HEK293 (cell line): ENCODE measurements around the gene ACACB.
A peak's percentile ranks its signal among the peaks of the same experiment; 100 is the strongest.

Source experiments
- CTCF ChIA-PET: fragments of 350-600 bp; formaldehyde crosslinking; extraction: SDS; loops from one replicate; lab custom pipeline; 2021; ENCODE audit warnings: antibody characterized with exemption; lab: Yijun Ruan, JAX
- POLR2A ChIA-PET: fragments of 300-600 bp; formaldehyde crosslinking; extraction: SDS; loops from one replicate; lab custom pipeline; 2020; ENCODE audit warnings: antibody characterized with exemption, inconsistent platforms; lab: Yijun Ruan, JAX
- H3K27ac ChIP-seq: fragments of 200-500 bp; sonication (Bioruptor generic); 2 replicates; pipeline ENCODE4 v1.5.1; 2014; ENCODE audit warnings: low read depth, low read length, control low read depth, inconsistent platforms; ENCODE audit errors: extremely low read depth
- H3K36me3 ChIP-seq, 2 experiments: fragments of 200-500 bp in 1 of 2; sonication (Bioruptor generic) in 1 of 2; 1 replicate in 1 of 2; 2 replicates in 1 of 2; pipeline ENCODE4 v1.5.1; 2014 to 2017; ENCODE audit warnings: inconsistent platforms in 2 of 2, low read length in 2 of 2; ENCODE audit not compliant: control insufficient read depth in 2 of 2, insufficient read depth in 1 of 2
- H3K4me1 ChIP-seq: fragments of 200-500 bp; sonication (Bioruptor generic); 2 replicates; pipeline ENCODE4 v1.5.1; 2014; ENCODE audit warnings: mild to moderate bottlenecking, low read length, inconsistent platforms; ENCODE audit not compliant: control insufficient read depth, insufficient read depth
- H3K4me3 ChIP-seq: 2 replicates; pipeline ENCODE4 v1.5.1; 2011; ENCODE audit warnings: low read depth, mild to moderate bottlenecking, control low read depth, low read length, moderate library complexity
- H3K9me3 ChIP-seq: fragments of 200-500 bp; sonication (Bioruptor generic); 2 replicates; pipeline ENCODE4 v1.5.1; 2014; ENCODE audit warnings: low read depth, low read length, inconsistent platforms; ENCODE audit not compliant: control insufficient read depth, insufficient read depth
- OSR2 ChIP-seq: fragments of 450-650 bp; formaldehyde crosslinking; IDR thresholded peaks from 2 replicates; pipeline ENCODE4 v1.5.1; 2016; ENCODE audit warnings: missing biosample characterization, missing genetic modification characterization
- SCRT1 ChIP-seq: fragments of 450-650 bp; formaldehyde crosslinking; IDR thresholded peaks from 2 replicates; pipeline ENCODE4 v1.5.1; 2016; ENCODE audit warnings: missing biosample characterization, missing genetic modification characterization, borderline replicate concordance
- SCRT2 ChIP-seq: fragments of 450-650 bp; formaldehyde crosslinking; IDR thresholded peaks from 2 replicates; pipeline ENCODE4 v1.5.1; 2016; ENCODE audit warnings: missing biosample characterization, missing genetic modification characterization
- YY2 ChIP-seq: fragments of 450-650 bp; formaldehyde crosslinking; IDR thresholded peaks from 2 replicates; pipeline ENCODE4 v1.5.1; 2016; ENCODE audit warnings: missing biosample characterization, missing genetic modification characterization
- ZBTB7A ChIP-seq: fragments of 450-650 bp; formaldehyde crosslinking; IDR thresholded peaks from 2 replicates; pipeline ENCODE4 v1.5.1; 2016; ENCODE audit warnings: low read depth, missing biosample characterization, missing genetic modification characterization
- ZBTB8A ChIP-seq: fragments of 450-650 bp; formaldehyde crosslinking; IDR thresholded peaks from 2 replicates; pipeline ENCODE4 v1.5.1; 2016; ENCODE audit warnings: missing biosample characterization, missing genetic modification characterization
- ZNF157 ChIP-seq: fragments of 450-650 bp; formaldehyde crosslinking; IDR thresholded peaks from 2 replicates; pipeline ENCODE4 v1.5.1; 2016; ENCODE audit warnings: missing biosample characterization, missing genetic modification characterization
- ZNF223 ChIP-seq: fragments of 450-650 bp; formaldehyde crosslinking; IDR thresholded peaks from 2 replicates; pipeline ENCODE4 v1.5.1; 2016; ENCODE audit warnings: missing biosample characterization, missing genetic modification characterization
- ZNF391 ChIP-seq: fragments of 450-650 bp; formaldehyde crosslinking; IDR thresholded peaks from 2 replicates; pipeline ENCODE4 v1.5.1; 2016; ENCODE audit warnings: low read depth, missing biosample characterization, missing genetic modification characterization, borderline replicate concordance
- ZNF473 ChIP-seq: fragments of 450-650 bp; formaldehyde crosslinking; IDR thresholded peaks from 2 replicates; pipeline ENCODE4 v1.5.1; 2017; ENCODE audit warnings: missing biosample characterization, missing genetic modification characterization
- ZNF530 ChIP-seq: fragments of 450-650 bp; formaldehyde crosslinking; IDR thresholded peaks from 2 replicates; pipeline ENCODE4 v1.5.1; 2016; ENCODE audit warnings: low read depth, missing biosample characterization, missing genetic modification characterization
- ZNF610 ChIP-seq: fragments of 450-650 bp; formaldehyde crosslinking; IDR thresholded peaks from 2 replicates; pipeline ENCODE4 v1.5.1; 2016; ENCODE audit warnings: missing biosample characterization, missing genetic modification characterization, borderline replicate concordance
- ZNF660 ChIP-seq: fragments of 450-650 bp; IDR thresholded peaks from 2 replicates; pipeline ENCODE4 v1.5.1; 2018; ENCODE audit warnings: missing biosample characterization, mild to moderate bottlenecking, missing genetic modification characterization
- ZNF768 ChIP-seq: fragments of 450-650 bp; formaldehyde crosslinking; IDR thresholded peaks from 2 replicates; pipeline ENCODE4 v1.5.1; 2018; ENCODE audit warnings: missing biosample characterization, mild to moderate bottlenecking, missing genetic modification characterization
- ZNF785 ChIP-seq: fragments of 450-650 bp; formaldehyde crosslinking; IDR thresholded peaks from 2 replicates; pipeline ENCODE4 v1.5.1; 2016; ENCODE audit warnings: missing biosample characterization, missing genetic modification characterization
- ZNF843 ChIP-seq: fragments of 450-650 bp; formaldehyde crosslinking; IDR thresholded peaks from 2 replicates; pipeline ENCODE4 v1.5.1; 2016; ENCODE audit warnings: missing biosample characterization, missing genetic modification characterization
- ZSCAN23 ChIP-seq: fragments of 450-650 bp; formaldehyde crosslinking; IDR thresholded peaks from 2 replicates; pipeline ENCODE4 v1.5.1; 2016; ENCODE audit warnings: missing biosample characterization, missing genetic modification characterization
- TF ChIP-seq, protein P1 (sequence below): fragments of 450-650 bp; formaldehyde crosslinking; IDR thresholded peaks from 2 replicates; pipeline ENCODE4 v1.5.1; 2016; ENCODE audit warnings: missing biosample characterization, missing genetic modification characterization
- TF ChIP-seq, protein P2 (sequence below): fragments of 450-650 bp; formaldehyde crosslinking; IDR thresholded peaks from 2 replicates; pipeline ENCODE4 v1.5.0; 2017; ENCODE audit warnings: missing biosample characterization, missing genetic modification characterization, borderline replicate concordance
- TF ChIP-seq, protein P3 (sequence below): fragments of 450-650 bp; formaldehyde crosslinking; IDR thresholded peaks from 2 replicates; pipeline ENCODE4 v1.5.1; 2017; ENCODE audit warnings: missing biosample characterization, missing genetic modification characterization

ACACB gene

DNA sequence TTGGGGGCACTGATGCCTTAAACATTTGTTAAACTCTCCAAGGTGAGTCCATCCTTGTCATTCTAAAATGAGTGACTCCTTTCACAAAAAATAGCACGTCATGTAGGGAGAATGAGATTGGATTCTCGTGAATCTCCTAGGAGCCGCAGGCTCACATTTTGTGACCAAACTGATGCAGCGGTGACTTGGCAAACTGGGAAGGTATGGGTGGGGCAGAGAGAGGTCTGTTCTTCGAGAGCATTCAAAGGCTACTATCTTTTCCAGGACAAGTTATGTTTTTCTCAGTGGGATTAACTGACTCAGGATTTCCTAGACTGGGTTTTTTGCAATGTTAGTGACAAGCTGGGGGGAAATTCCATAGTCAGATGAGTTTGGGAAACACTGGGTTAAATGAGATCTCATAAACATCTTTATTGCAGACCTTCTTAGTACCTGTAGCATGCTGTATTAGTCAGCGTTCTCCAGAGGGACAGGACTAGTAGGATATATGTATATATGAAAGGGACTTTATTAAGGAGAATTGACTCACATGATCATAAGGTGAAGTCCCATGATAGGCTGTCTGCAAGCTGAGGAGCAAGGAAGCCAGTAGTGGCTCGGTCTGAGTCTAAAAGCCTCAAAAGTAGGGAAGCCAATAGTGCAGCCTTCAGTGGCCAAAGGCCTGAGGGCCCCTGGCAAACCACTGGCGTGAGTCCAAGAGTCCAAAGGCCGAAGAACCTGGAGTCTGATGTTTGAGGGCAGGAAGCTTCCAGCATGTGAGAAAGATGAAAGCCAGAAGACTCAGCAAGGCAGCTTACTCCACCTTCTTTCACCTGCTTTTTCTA is 131.7 kb downstream of the ACACB start:
- Histone ChIP-seq H3K9me3 (no peaks in the 10 kb centered on the region; the same call in 1 of the 2 replicates), H3K4me3 (no peak overlapping the region), H3K4me1 (peaks cover 10% of the 10 kb centered on the region), H3K36me3 (peaks cover 8 to 16% of the 10 kb centered on the region in 2 experiments; a peak in 2 of 3 replicates), H3K27ac (no peak overlapping the region)
- TF ChIP-seq ZNF785 (tag by site-specific recombination): no peak
- TF ChIP-seq SCRT2 (tag by site-specific recombination): peak; percentile 92
- TF ChIP-seq SCRT1 (tag by site-specific recombination): peak; percentile 44; the same call in 1 of the 2 replicates
- CTCF ChIA-PET: interaction anchor here (0.7 to 2.6 kb wide), 3 partner anchors 9 to 148 kb away, joined by 3 to 13 read pairs (median 3); no protein-coding TSS in a partner anchor
- POLR2A ChIA-PET: no interaction called here

DNA sequence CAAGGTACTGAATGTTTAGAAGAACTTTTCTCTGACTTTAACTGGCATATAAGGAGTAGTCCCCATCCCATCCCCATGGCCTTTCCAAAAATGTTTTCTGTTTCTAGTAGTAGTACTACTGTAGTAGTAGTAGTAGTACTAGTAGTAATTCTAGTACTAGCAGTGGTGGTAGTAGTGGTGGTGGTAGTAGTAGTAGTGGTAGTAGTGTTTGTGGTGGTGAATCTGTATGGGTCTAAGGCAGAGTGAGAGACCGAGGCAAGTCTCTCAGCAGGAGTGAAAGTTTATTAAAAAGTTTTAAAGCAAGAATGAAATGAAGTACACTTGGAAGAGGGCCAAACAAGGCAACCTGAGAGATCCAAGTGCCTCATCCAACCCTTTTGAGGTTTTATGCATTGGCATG is 134.1 kb downstream of the ACACB start:
- POLR2A ChIA-PET: no interaction called here

DNA sequence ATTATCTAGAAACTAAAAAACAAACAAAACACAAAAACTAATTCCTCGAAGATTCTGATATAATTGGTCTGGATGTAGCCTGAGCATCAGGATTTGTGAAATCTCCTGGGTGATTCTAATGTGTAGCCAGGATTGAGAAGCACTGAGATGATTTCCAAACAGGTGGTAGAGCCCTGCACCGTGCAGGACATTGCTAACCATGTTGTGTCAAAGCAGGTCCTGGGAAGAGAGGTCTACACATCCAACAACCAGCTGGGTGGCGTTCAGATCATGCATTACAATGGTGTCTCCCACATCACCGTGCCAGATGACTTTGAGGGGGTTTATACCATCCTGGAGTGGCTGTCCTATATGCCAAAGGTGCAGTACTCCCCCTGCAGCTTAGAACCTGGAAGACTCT is 136.4 kb downstream of the ACACB start:
- ChIA-PET CTCF (interaction anchor here (1.0 kb wide), 1 partner anchor 141 kb away, joined by 5 read pairs; no protein-coding TSS in a partner anchor), POLR2A (interaction anchor here (0.6 kb wide), 1 partner anchor 98 kb away, joined by 3 read pairs; no protein-coding TSS in a partner anchor)
- TF ChIP-seq ZNF843 (tag by site-specific recombination): no peak
- no peak for TF ChIP-seq ZNF530 (tag by site-specific recombination)
- peak; percentile 97 for TF ChIP-seq ZNF157 (tag by site-specific recombination)
- TF ChIP-seq ZNF223 (tag by site-specific recombination): no peak
- TF ChIP-seq ZNF391: no peak
- Histone ChIP-seq H3K9me3 (no peaks in the 10 kb centered on the region; the same call in 1 of the 2 replicates), H3K27ac (no peak overlapping the region), H3K36me3 (peaks cover 0 to 14% of the 10 kb centered on the region in 2 experiments; a peak in 1 of 3 replicates), H3K4me3 (no peak overlapping the region), H3K4me1 (peaks cover 10% of the 10 kb centered on the region)

More for the DNA sequence above, 134.1 kb downstream of the ACACB start:
- Histone ChIP-seq H3K9me3 (no peaks in the 10 kb centered on the region; the same call in 1 of the 2 replicates), H3K4me3 (no peak overlapping the region), H3K27ac (no peak overlapping the region), H3K36me3 (peaks cover 4 to 22% of the 10 kb centered on the region in 2 experiments; a peak in 2 of 3 replicates), H3K4me1 (peaks cover 10% of the 10 kb centered on the region)
- CTCF ChIA-PET: interaction anchor here (1.2 kb wide), 1 partner anchor 13 kb away, joined by 5 read pairs; no protein-coding TSS in a partner anchor
- TF ChIP-seq ZNF660 (tag by site-specific recombination) (0 out of 2 replicates have a peak, but pooled peaks have one; percentile 29), ZSCAN23 (tag by site-specific recombination) (no peak), ZBTB8A (tag by site-specific recombination) (peak; percentile 36; the same call in 1 of the 2 replicates), YY2 (tag by site-specific recombination) (no peak), ZNF768 (tag by site-specific recombination) (no peak), OSR2 (tag by site-specific recombination) (peak; percentile 90), ZNF610 (0 out of 2 replicates have a peak, but pooled peaks have one; percentile 28), ZNF473 (tag by site-specific recombination) (no peak), ZBTB7A (no peak)
- TF ChIP-seq, protein P1, sequence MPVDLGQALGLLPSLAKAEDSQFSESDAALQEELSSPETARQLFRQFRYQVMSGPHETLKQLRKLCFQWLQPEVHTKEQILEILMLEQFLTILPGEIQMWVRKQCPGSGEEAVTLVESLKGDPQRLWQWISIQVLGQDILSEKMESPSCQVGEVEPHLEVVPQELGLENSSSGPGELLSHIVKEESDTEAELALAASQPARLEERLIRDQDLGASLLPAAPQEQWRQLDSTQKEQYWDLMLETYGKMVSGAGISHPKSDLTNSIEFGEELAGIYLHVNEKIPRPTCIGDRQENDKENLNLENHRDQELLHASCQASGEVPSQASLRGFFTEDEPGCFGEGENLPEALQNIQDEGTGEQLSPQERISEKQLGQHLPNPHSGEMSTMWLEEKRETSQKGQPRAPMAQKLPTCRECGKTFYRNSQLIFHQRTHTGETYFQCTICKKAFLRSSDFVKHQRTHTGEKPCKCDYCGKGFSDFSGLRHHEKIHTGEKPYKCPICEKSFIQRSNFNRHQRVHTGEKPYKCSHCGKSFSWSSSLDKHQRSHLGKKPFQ (tag by site-specific recombination): 0 out of 2 replicates have a peak, but pooled peaks have one; percentile 12
- TF ChIP-seq, protein P2, sequence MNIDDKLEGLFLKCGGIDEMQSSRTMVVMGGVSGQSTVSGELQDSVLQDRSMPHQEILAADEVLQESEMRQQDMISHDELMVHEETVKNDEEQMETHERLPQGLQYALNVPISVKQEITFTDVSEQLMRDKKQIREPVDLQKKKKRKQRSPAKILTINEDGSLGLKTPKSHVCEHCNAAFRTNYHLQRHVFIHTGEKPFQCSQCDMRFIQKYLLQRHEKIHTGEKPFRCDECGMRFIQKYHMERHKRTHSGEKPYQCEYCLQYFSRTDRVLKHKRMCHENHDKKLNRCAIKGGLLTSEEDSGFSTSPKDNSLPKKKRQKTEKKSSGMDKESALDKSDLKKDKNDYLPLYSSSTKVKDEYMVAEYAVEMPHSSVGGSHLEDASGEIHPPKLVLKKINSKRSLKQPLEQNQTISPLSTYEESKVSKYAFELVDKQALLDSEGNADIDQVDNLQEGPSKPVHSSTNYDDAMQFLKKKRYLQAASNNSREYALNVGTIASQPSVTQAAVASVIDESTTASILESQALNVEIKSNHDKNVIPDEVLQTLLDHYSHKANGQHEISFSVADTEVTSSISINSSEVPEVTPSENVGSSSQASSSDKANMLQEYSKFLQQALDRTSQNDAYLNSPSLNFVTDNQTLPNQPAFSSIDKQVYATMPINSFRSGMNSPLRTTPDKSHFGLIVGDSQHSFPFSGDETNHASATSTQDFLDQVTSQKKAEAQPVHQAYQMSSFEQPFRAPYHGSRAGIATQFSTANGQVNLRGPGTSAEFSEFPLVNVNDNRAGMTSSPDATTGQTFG: no peak
- TF ChIP-seq, protein P3, sequence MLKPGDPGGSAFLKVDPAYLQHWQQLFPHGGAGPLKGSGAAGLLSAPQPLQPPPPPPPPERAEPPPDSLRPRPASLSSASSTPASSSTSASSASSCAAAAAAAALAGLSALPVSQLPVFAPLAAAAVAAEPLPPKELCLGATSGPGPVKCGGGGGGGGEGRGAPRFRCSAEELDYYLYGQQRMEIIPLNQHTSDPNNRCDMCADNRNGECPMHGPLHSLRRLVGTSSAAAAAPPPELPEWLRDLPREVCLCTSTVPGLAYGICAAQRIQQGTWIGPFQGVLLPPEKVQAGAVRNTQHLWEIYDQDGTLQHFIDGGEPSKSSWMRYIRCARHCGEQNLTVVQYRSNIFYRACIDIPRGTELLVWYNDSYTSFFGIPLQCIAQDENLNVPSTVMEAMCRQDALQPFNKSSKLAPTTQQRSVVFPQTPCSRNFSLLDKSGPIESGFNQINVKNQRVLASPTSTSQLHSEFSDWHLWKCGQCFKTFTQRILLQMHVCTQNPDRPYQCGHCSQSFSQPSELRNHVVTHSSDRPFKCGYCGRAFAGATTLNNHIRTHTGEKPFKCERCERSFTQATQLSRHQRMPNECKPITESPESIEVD (tag by site-specific recombination): peak; percentile 35; the same call in 1 of the 2 replicates
